Mesendoderm (in vitro differentiated cells): Measurements from ENCODE around the gene WNT10A.

Experiments used
- DNase-seq: peaks from one replicate; pipeline ENCODE4 v3.0.0; 2013
- H2AK5ac ChIP-seq: 2 replicates; pipeline ENCODE4 v1.6.1; 2013; ENCODE audit warnings: low read length, inconsistent platforms
- H2BK120ac ChIP-seq: 2 replicates; pipeline ENCODE4 v1.6.1; 2013; ENCODE audit warnings: low read depth, mild to moderate bottlenecking, low read length, moderate library complexity, mixed read lengths
- H2BK15ac ChIP-seq: replicated peaks from 2 replicates; pipeline ENCODE4 v1.6.1; 2013; ENCODE audit warnings: low read depth, mild to moderate bottlenecking, moderate library complexity
- H2BK5ac ChIP-seq: 2 replicates; pipeline ENCODE4 v1.6.1; 2013; ENCODE audit warnings: low read length, inconsistent platforms
- H3K18ac ChIP-seq: 2 replicates; pipeline ENCODE4 v1.6.1; 2013; ENCODE audit warnings: mild to moderate bottlenecking, low read length, mixed read lengths
- H3K23ac ChIP-seq: one replicate; pipeline ENCODE4 v1.6.1; 2013; ENCODE audit warnings: low read length
- H3K27ac ChIP-seq: 2 replicates; pipeline ENCODE4 v1.5.1; 2013; ENCODE audit warnings: low read depth, mild to moderate bottlenecking, inconsistent platforms, low read length, moderate library complexity
- H3K27me3 ChIP-seq: 2 replicates; pipeline ENCODE4 v1.6.1; 2013; ENCODE audit warnings: low read length, control low read depth, mild to moderate bottlenecking, inconsistent platforms; ENCODE audit not compliant: insufficient read depth, poor library complexity
- H3K36me3 ChIP-seq: 2 replicates; pipeline ENCODE4 v1.6.1; 2013; ENCODE audit warnings: low read length, inconsistent platforms; ENCODE audit not compliant: control insufficient read depth, insufficient read depth
- H3K4ac ChIP-seq: one replicate; pipeline ENCODE4 v1.6.1; 2013; ENCODE audit warnings: low read depth, mild to moderate bottlenecking, low read length, moderate library complexity
- H3K4me1 ChIP-seq: 2 replicates; pipeline ENCODE4 v1.6.1; 2013; ENCODE audit warnings: low read depth, low read length, inconsistent platforms; ENCODE audit not compliant: control insufficient read depth
- H3K4me2 ChIP-seq: 2 replicates; pipeline ENCODE4 v1.6.1; 2013; ENCODE audit warnings: low read length
- H3K4me3 ChIP-seq: 2 replicates; pipeline ENCODE4 v1.5.1; 2013; ENCODE audit warnings: mild to moderate bottlenecking, low read length
- H3K56ac ChIP-seq: one replicate; pipeline ENCODE4 v1.6.1; 2013; ENCODE audit warnings: low read length
- H3K79me1 ChIP-seq: 2 replicates; pipeline ENCODE4 v1.6.1; 2013; ENCODE audit warnings: low read length, inconsistent platforms
- H3K79me2 ChIP-seq: 2 replicates; pipeline ENCODE4 v1.6.1; 2013; ENCODE audit warnings: mild to moderate bottlenecking, low read length; ENCODE audit not compliant: control insufficient read depth, insufficient read depth
- H3K9ac ChIP-seq: 2 replicates; pipeline ENCODE4 v1.6.1; 2013; ENCODE audit warnings: low read length, inconsistent platforms
- H4K5ac ChIP-seq: one replicate; pipeline ENCODE4 v1.6.1; 2013; ENCODE audit warnings: low read length
- H4K8ac ChIP-seq: one replicate; pipeline ENCODE4 v1.6.1; 2013; ENCODE audit warnings: low read depth, mild to moderate bottlenecking, control low read depth, low read length, moderate library complexity
- WGBS: extraction: QIAGEN DNeasy Blood & Tissue Kit; methylation state at CpG from one replicate; pipeline ENCODE4 v1.1.7; 2013; ENCODE audit warnings: low lambda C conversion rate, missing lambda C conversion rate; ENCODE audit not compliant: insufficient coverage; ENCODE audit errors: extremely low coverage; 5-methylcytosine and 5-hydroxymethylcytosine counted together

WNT10A gene

GRCh38 chr2:218855305-218856166, 25.1 kb upstream of the WNT10A start:
- no peak overlapping the region for H3K18ac ChIP-seq
- no peak overlapping the region for H3K23ac ChIP-seq
- no peak overlapping the region for H3K4me3 ChIP-seq
- H3K9ac ChIP-seq = no peak overlapping the region
- no peaks in the 10 kb centered on the region for H3K79me2 ChIP-seq
- H3K56ac ChIP-seq = no peak overlapping the region
- H3K79me1 ChIP-seq = no peaks in the 10 kb centered on the region
- H3K27ac ChIP-seq = no peak overlapping the region
- peaks cover 36% of the 10 kb centered on the region for H3K27me3 ChIP-seq
- no peak overlapping the region for H3K4ac ChIP-seq
- peaks cover 17% of the 10 kb centered on the region for H3K4me1 ChIP-seq
- H2BK5ac ChIP-seq = no peak overlapping the region
- H3K4me2 ChIP-seq = peak overlapping the region; percentile 4
- H4K8ac ChIP-seq = no peak overlapping the region
- no peak overlapping the region for H2AK5ac ChIP-seq
- H2BK15ac ChIP-seq = no peak overlapping the region
- DNase-seq = no peak
- H2BK120ac ChIP-seq = no peak overlapping the region
- no CpG with 5 or more reads among the region's 14 CpGs for WGBS
- no peaks in the 10 kb centered on the region for H3K36me3 ChIP-seq
- H4K5ac ChIP-seq = no peak overlapping the region

- Histone ChIP-seq H2BK120ac (no peak overlapping the region), H3K18ac (no peak overlapping the region), H3K4me3 (no peak overlapping the region), H2BK15ac (no peak overlapping the region), H2BK5ac (no peak overlapping the region), H3K56ac (no peak overlapping the region), H4K5ac (no peak overlapping the region), H2AK5ac (no peak overlapping the region), H3K27ac (no peak overlapping the region), H4K8ac (no peak overlapping the region), H3K4ac (no peak overlapping the region), H3K4me2 (peak overlapping the region; percentile 4), H3K79me1 (no peaks in the 10 kb centered on the region), H3K36me3 (no peaks in the 10 kb centered on the region), H3K4me1 (peaks cover 17% of the 10 kb centered on the region), H3K9ac (no peak overlapping the region), H3K23ac (no peak overlapping the region), H3K27me3 (peaks cover 36% of the 10 kb centered on the region), H3K79me2 (no peaks in the 10 kb centered on the region)
- no CpG with 5 or more reads among the region's 12 CpGs for WGBS
- DNase-seq = peak; percentile 71
Observed at GRCh38 chr2:218856167-218856895, 24.3 kb upstream of the WNT10A start.

GRCh38 chr2:218856896-218857243, 23.8 kb upstream of the WNT10A start:
- no CpG with 5 or more reads among the region's 1 CpG for WGBS
- Histone ChIP-seq H2AK5ac (no peak overlapping the region), H2BK120ac (no peak overlapping the region), H3K79me2 (no peaks in the 10 kb centered on the region), H3K4me2 (no peak overlapping the region), H3K4ac (no peak overlapping the region), H4K5ac (no peak overlapping the region), H2BK15ac (no peak overlapping the region), H2BK5ac (no peak overlapping the region), H3K9ac (no peak overlapping the region), H3K27me3 (peaks cover 39% of the 10 kb centered on the region), H3K18ac (no peak overlapping the region), H3K27ac (no peak overlapping the region), H3K4me3 (no peak overlapping the region), H3K23ac (no peak overlapping the region), H3K4me1 (peaks cover 17% of the 10 kb centered on the region), H4K8ac (no peak overlapping the region), H3K56ac (no peak overlapping the region), H3K79me1 (no peaks in the 10 kb centered on the region), H3K36me3 (no peaks in the 10 kb centered on the region)
- DNase-seq = no peak

- H3K4me1 ChIP-seq = peaks cover 17% of the 10 kb centered on the region
- H2AK5ac ChIP-seq = no peak overlapping the region
- no peak overlapping the region for H3K23ac ChIP-seq
- peaks cover 41% of the 10 kb centered on the region for H3K27me3 ChIP-seq
- H3K79me2 ChIP-seq = no peaks in the 10 kb centered on the region
- H2BK15ac ChIP-seq = no peak overlapping the region
- no peak overlapping the region for H2BK120ac ChIP-seq
- DNase-seq = no peak
- H3K56ac ChIP-seq = no peak overlapping the region
- H3K9ac ChIP-seq = no peak overlapping the region
- H4K8ac ChIP-seq = no peak overlapping the region
- no peaks in the 10 kb centered on the region for H3K79me1 ChIP-seq
- no peak overlapping the region for H3K4me3 ChIP-seq
- no peak overlapping the region for H3K18ac ChIP-seq
- no peak overlapping the region for H4K5ac ChIP-seq
- no peaks in the 10 kb centered on the region for H3K36me3 ChIP-seq
- H3K4me2 ChIP-seq = no peak overlapping the region
- H2BK5ac ChIP-seq = no peak overlapping the region
- no peak overlapping the region for H3K4ac ChIP-seq
- no peak overlapping the region for H3K27ac ChIP-seq
- WGBS = no CpG with 5 or more reads among the region's 10 CpGs
Observed at GRCh38 chr2:218857371-218858137, 23.1 kb upstream of the WNT10A start.

- Histone ChIP-seq H2BK15ac (no peak overlapping the region), H3K56ac (no peak overlapping the region), H3K4me1 (peaks cover 16% of the 10 kb centered on the region), H3K4ac (no peak overlapping the region), H3K79me2 (no peaks in the 10 kb centered on the region), H3K79me1 (no peaks in the 10 kb centered on the region), H3K36me3 (no peaks in the 10 kb centered on the region), H3K4me3 (no peak overlapping the region), H4K8ac (no peak overlapping the region), H3K9ac (no peak overlapping the region), H2AK5ac (no peak overlapping the region), H3K27me3 (peaks cover 43% of the 10 kb centered on the region), H3K4me2 (no peak overlapping the region), H3K23ac (no peak overlapping the region), H2BK5ac (no peak overlapping the region), H2BK120ac (no peak overlapping the region), H3K27ac (no peak overlapping the region), H4K5ac (no peak overlapping the region), H3K18ac (no peak overlapping the region)
- no peak for DNase-seq
- no CpG with 5 or more reads among the region's 1 CpG for WGBS
Observed at GRCh38 chr2:218858138-218858445, 22.6 kb upstream of the WNT10A start.
